ENCODE results near the gene SLC38A1.

GRCh38 chr12:46242569-46242968 is 26.3 kb downstream of the SLC38A1 start:
- TF ChIP-seq, protein P1, sequence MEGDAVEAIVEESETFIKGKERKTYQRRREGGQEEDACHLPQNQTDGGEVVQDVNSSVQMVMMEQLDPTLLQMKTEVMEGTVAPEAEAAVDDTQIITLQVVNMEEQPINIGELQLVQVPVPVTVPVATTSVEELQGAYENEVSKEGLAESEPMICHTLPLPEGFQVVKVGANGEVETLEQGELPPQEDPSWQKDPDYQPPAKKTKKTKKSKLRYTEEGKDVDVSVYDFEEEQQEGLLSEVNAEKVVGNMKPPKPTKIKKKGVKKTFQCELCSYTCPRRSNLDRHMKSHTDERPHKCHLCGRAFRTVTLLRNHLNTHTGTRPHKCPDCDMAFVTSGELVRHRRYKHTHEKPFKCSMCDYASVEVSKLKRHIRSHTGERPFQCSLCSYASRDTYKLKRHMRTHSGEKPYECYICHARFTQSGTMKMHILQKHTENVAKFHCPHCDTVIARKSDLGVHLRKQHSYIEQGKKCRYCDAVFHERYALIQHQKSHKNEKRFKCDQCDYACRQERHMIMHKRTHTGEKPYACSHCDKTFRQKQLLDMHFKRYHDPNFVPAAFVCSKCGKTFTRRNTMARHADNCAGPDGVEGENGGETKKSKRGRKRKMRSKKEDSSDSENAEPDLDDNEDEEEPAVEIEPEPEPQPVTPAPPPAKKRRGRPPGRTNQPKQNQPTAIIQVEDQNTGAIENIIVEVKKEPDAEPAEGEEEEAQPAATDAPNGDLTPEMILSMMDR (IDR thresholded peaks at IDR 0.05; ENCODE audit: borderline replicate concordance, extremely low read depth, low read length, poor library complexity, severe bottlenecking), result no peak
- TF ChIP-seq EZH2 (IDR thresholded peaks at IDR 0.05; ENCODE audit: borderline replicate concordance, low read depth, low read length, severe bottlenecking), result no peak
